RPMI7951 (cell line): ENCODE results near the gene EXOC6. TPM values are rescaled to one million over a fixed set of nuclear protein-coding genes. Genes with fewer than 3 reads are reported as not detected.
"Not testable (repeated sequence)": the region's sequence is repeated elsewhere in the genome, so short reads cannot be mapped to it uniquely, and the experiment has no call there.

Source experiments
- DNase-seq: peaks from one replicate; pipeline ENCODE4 v3.0.0-alpha.2; 2012; ENCODE audit warnings: low read depth
- total RNA-seq: library from RNA; depleted of rRNA; stranded (reverse); fragments of >200 nt; shearing (Covaris generic); gene quantifications from 2 replicates; pipeline ENCODE4 v1.2.3, GENCODE V29; 2014

Gene EXOC6
- total RNA-seq, 1 experiment from 2014 or later = 5.2 TPM

DNA sequence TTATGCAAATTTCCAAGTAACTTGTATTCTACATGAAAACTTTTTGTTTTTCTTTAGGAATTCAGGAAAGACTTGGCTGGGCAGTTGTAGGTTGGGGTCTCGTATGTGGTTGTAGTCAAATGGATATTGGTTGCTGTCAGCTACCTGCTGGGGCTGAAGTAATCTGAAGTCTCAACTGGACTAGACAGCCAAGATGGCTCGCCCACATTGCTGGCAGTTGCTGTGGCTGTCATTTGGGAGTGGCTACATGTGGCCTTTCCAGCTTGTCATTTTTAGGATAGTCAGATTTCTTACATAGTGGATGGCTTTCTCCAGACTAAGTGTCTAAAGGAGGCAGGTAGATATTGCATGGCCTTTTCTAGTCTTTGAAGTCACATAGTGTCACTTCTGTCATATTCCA is 32.6 kb downstream of the EXOC6 start:
- no peak for DNase-seq

GRCh38 chr10:92886334-92886961 is 38.1 kb downstream of the EXOC6 start:
- no peak for DNase-seq

GRCh38 chr10:92890471-92890870 is 42.2 kb downstream of the EXOC6 start:
- no peak for DNase-seq

DNA sequence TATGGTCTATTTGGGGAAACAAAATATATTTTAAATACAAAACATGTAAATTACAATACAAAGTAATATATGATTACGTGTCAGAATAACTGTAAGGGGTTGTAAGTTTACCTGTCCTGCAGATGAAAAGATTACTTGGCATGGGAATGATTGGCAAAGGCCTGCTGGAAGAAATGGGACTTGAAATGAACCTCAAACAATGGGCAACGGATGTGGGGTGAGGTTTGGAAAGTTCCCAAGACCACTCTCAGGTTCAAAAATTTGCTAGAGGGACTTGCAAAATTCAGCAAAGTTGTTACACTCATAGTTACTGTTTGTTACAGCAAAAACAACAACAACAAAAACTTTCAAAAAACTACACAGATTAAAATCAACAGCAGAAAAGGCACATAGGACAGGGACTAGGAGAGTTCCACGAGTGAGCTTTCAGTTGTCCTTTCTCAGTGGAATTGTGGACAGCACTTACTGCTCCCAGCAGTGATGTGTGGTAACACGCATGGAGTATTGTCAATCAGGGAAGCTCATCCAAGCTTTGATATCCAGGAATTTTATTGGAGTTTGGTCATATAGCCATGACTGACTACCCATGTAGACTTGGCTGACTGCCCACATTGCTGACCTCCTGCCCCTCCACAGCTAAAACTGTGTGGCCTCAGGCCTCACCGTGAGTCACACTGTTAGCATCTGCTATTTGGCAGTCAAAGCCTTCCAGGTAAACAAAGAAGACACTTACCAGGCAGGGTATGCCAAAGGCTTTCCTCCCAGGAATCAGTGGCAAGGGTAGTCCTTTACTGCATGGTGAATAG is 43.8 kb downstream of the EXOC6 start:
- peak; percentile 92 for DNase-seq

DNA sequence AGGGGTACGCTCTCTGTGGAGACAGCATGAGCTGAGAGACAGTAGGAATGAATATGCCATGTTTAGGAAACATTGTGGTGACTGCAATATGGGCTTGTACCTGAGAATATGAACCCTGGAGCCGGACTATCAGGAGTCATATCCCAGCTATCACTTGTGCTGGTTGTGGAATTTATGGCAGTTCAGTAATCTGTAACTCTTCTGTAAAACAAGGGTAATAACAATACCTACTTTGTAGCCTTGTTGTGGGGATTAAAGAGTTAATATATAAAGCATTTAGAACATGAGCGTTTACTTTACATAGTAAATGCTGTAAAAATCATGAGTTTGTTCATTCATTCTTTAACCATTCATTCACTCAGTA is 44.4 kb downstream of the EXOC6 start:
- no peak for DNase-seq

DNA sequence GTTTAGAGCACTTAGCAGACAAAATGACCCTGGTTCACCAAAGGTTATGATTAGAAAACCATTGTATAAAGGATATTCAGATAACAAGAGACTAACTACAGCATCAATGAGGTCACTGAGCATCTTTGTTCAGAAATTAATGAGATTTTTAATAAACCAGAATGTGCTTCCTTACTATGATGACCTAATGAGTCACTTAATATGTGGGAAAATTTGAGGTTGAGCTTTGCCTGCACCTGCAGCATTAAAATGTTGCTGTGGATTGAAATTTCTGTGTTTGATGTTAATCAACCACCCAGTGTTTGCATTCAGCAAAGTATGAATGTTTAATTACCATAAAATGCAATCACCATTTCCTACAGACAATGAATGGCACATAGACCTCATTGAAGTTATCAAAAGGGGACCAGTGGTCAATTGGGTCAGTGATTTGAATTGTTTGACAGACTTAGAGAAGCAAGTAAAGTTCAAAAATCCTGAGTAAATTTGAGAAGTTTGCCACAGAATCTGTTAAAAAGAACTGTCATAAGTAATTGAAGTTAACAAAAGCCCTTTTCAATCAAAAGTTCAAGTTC is 45.8 kb downstream of the EXOC6 start:
- DNase-seq = no peak

DNA sequence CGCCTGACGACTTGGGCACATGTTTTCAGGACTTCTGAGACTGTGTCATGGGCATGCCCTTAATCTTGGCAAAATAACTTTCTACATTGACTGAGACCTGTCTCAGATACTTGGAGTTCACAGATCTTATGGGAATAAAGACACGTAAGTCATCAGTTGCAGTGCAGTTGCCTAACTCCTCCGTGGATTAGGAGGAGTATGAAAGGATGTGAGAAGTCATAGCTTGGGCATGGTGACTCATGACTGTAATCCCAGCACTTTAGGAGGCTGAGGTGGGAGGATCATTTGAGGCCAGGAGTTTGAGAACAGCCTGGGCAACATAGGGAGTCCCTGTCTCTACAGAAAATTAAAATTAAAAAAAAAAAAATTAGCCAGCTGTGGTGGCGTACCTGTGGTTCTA is 49.6 kb downstream of the EXOC6 start:
- no peak for DNase-seq

DNA sequence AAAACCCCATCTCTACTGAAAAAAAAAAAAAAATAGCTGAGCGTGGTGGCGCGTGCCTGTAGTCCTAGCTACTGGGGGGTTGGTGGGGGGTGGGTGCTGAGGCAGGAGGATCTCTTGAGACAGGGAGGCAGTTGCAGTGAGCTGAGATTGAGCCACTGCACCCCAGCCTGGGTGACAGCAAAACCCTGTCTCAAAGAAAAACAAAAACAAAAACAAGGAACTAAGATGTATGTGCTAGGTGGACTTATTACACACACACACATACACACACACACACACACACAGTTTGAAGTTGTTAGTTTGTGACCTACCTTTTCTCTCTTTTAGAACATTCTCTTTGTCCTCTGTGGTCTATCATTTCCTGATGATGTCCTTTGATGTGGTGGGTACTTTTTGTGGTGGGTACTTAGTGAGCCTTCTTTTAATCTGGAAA is 53.5 kb downstream of the EXOC6 start:
- DNase-seq = no peak

- no peak for DNase-seq
These were observed 55.3 kb downstream of the EXOC6 start for GRCh38 chr10:92903633-92904032.

GRCh38 chr10:92907280-92907679 is 59.0 kb downstream of the EXOC6 start:
- no peak for DNase-seq

- DNase-seq = not testable (repeated sequence)
These were observed 64.3 kb downstream of the EXOC6 start for GRCh38 chr10:92912631-92913030.

GRCh38 chr10:92913973-92914372 is 65.7 kb downstream of the EXOC6 start:
- no peak for DNase-seq

DNA sequence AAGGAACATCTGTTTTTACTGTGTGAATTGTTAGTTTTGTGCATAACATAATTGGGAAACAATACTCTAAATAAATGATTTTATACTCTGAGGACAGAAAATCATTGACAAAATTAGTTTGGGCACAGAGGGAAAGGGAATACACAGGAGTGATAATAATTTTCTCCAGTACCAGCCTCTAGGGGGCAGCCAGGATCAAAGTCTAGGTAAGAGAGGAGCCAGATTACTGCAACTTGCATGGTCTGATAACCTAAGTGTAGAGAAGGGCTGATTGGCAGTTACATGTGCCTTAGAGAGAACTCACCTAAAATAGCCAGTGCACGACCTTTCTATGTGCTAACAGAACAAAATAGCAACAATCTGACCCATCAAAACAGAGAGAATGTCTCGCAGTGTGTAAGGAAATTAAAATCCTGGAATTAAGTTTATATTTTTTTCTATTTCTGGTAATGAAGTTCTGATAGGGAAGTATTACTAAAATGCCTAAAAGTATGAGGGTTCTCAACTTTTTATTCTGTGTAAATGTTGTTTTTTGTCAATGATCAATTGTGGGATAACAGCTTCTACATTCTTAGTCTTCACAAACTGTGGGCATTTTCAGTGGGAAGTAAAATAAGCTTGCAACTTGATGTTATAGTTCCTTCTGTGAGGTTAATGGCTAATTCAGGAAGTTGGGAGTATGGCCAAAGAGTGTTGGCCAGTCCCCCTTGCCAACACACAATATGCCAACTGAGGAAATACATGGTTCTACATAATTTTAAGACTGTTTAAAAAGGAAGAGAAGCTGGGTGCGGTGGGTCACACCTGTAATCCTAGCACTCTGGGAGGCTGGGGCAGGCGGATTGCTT is 66.4 kb downstream of the EXOC6 start:
- peak; percentile 45 for DNase-seq

- no peak for DNase-seq
These were observed 67.6 kb downstream of the EXOC6 start for GRCh38 chr10:92915892-92916291.

- no peak for DNase-seq
These were observed 68.1 kb downstream of the EXOC6 start for GRCh38 chr10:92916433-92916832.

- no peak for DNase-seq
These were observed 70.3 kb downstream of the EXOC6 start for GRCh38 chr10:92918603-92919002.

- no peak for DNase-seq
These were observed 72.5 kb downstream of the EXOC6 start for GRCh38 chr10:92920866-92921265.

- DNase-seq = peak; percentile 21
These were observed 75.1 kb downstream of the EXOC6 start for GRCh38 chr10:92923416-92923815.

DNA sequence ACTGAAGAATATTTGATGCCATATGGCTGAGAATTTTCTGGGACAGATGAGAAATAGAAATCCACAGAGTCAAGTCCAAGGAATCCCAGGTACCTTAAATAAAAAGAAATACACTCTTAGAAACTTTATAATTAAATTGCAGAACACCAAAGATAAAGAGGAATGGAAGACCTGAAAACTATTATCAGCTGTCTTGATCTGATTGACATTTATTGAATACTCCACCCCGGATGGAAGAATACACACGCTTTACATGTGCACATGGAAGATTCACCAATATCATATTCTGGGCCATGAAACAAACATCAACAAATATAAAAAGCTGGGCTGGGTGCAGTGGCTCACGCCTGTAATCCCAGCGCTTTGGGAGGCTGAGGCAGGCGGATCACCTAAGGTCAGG is 81.6 kb downstream of the EXOC6 start:
- DNase-seq = no peak

DNA sequence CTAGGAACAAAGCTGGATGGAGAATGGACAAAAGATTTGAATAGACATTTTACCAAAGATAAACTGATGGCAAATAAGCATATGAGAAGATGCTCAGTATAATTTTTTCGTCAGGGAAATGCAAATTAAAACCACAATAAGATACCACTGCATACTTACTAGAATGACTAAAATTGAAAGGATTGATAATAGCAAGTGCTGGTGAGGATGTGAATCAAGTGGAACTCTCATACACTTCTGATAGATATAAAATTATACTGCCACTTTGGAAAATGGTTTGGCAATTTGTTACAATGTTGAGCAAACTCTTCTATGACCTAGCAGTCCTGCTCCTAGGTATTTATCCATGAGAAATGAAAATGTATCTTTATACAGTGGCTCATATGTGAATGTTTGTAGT is 83.3 kb downstream of the EXOC6 start:
- DNase-seq = no peak

DNA sequence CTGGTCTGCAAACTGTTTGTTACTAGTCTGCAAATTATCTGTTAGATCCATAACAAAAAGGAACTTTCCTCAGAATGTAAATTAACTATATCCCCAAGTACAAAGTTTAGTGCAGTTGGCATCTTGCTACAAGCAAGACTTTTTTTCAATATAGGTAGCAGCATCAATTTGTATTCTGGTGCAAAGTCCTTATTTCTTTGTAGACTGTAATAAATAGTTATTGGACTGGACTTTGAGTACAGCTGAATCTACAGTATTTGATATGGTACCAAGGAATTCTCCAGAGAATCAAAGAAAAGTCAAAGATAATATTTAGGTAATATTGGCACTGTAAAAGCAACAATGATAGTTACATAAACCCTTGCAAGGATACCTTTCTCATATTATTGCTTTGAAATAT is 89.6 kb downstream of the EXOC6 start:
- no peak for DNase-seq

GRCh38 chr10:92938841-92939240 is 90.5 kb downstream of the EXOC6 start:
- DNase-seq = no peak
